Stimulated activated effector memory CD8-positive, alpha-beta T cell treated with anti-CD3 and anti-CD28 coated beads, Interleukin-12 subunit alpha, Interleukin-12 subunit beta, amount 100 ng/mL, for 72 hours (primary cell): ENCODE data around the gene DENND1A.

Source experiments
- ATAC-seq: fragments of 150-1000 bp; cut with Tn5 transposase; 2 replicates; pipeline ENCODE4 v1.10.0; 2021
- DNase-seq, 2 donors: peaks; one replicate each; pipeline ENCODE4 v3.0.0; 2021 to 2022; ENCODE audit warnings: low spot score in 2 of 2
- H3K27ac Mint-ChIP-seq: one replicate; pipeline ENCODE4 v1.8.0; 2022; ENCODE audit warnings: mild to moderate bottlenecking, mixed read lengths
- H3K36me3 Mint-ChIP-seq: one replicate; pipeline ENCODE4 v1.8.0; 2022; ENCODE audit warnings: mild to moderate bottlenecking, mixed read lengths
- H3K4me1 Mint-ChIP-seq: one replicate; pipeline ENCODE4 v1.8.0; 2022; ENCODE audit warnings: mixed read lengths
- H3K4me3 Mint-ChIP-seq: one replicate; pipeline ENCODE4 v1.8.0; 2022; ENCODE audit warnings: mild to moderate bottlenecking, mixed read lengths
- H3K9me3 Mint-ChIP-seq: one replicate; pipeline ENCODE4 v1.8.0; 2022; ENCODE audit warnings: mixed read lengths

The DENND1A gene

GRCh38 chr9:123679330-123679987 lies 250.5 kb downstream of the DENND1A start:
- ATAC-seq (peak; percentile 56), DNase-seq (no peak)
- Mint-ChIP-seq H3K27ac (no peak overlapping the region), H3K36me3 (no peaks in the 10 kb centered on the region), H3K4me3 (no peak overlapping the region), H3K4me1 (peaks cover 28% of the 10 kb centered on the region), H3K9me3 (no peaks in the 10 kb centered on the region)

- H3K4me3 Mint-ChIP-seq = no peak overlapping the region
- peaks cover 4% of the 10 kb centered on the region for H3K36me3 Mint-ChIP-seq
- H3K4me1 Mint-ChIP-seq = peaks cover 23% of the 10 kb centered on the region
- ATAC-seq = no peak
- no peaks in the 10 kb centered on the region for H3K9me3 Mint-ChIP-seq
- H3K27ac Mint-ChIP-seq = no peak overlapping the region
- no peak for DNase-seq
These were observed 251.0 kb downstream of the DENND1A start for GRCh38 chr9:123678878-123679329.

- Mint-ChIP-seq H3K4me1 (peaks cover 21% of the 10 kb centered on the region), H3K9me3 (no peaks in the 10 kb centered on the region), H3K27ac (no peak overlapping the region), H3K36me3 (peaks cover 5% of the 10 kb centered on the region), H3K4me3 (no peak overlapping the region)
- DNase-seq = no peak
- ATAC-seq = no peak
These were observed 251.7 kb downstream of the DENND1A start for GRCh38 chr9:123678038-123678877.

- Mint-ChIP-seq H3K27ac (no peak overlapping the region), H3K4me3 (no peak overlapping the region), H3K9me3 (no peaks in the 10 kb centered on the region), H3K36me3 (peaks cover 5% of the 10 kb centered on the region), H3K4me1 (peaks cover 15% of the 10 kb centered on the region)
- DNase-seq (no peak), ATAC-seq (no peak)
These were observed 253.1 kb downstream of the DENND1A start for GRCh38 chr9:123676869-123677268.

- Mint-ChIP-seq H3K27ac (no peak overlapping the region), H3K36me3 (peaks cover 17% of the 10 kb centered on the region), H3K4me3 (no peak overlapping the region), H3K9me3 (peaks cover 4% of the 10 kb centered on the region), H3K4me1 (no peaks in the 10 kb centered on the region)
- ATAC-seq (no peak), DNase-seq (no peak)
These were observed 260.6 kb downstream of the DENND1A start for GRCh38 chr9:123669346-123669745.

- Mint-ChIP-seq H3K36me3 (peaks cover 12% of the 10 kb centered on the region), H3K9me3 (peaks cover 12% of the 10 kb centered on the region), H3K27ac (no peak overlapping the region), H3K4me1 (no peaks in the 10 kb centered on the region), H3K4me3 (no peak overlapping the region)
- DNase-seq = no peak
- no peak for ATAC-seq
These were observed 266.4 kb downstream of the DENND1A start for GRCh38 chr9:123663529-123663928.

- no peak overlapping the region for H3K4me3 Mint-ChIP-seq
- H3K4me1 Mint-ChIP-seq = no peaks in the 10 kb centered on the region
- H3K27ac Mint-ChIP-seq = no peak overlapping the region
- ATAC-seq = no peak
- H3K9me3 Mint-ChIP-seq = peaks cover 12% of the 10 kb centered on the region
- no peak for DNase-seq
- H3K36me3 Mint-ChIP-seq = peaks cover 4% of the 10 kb centered on the region
These were observed 267.7 kb downstream of the DENND1A start for GRCh38 chr9:123662057-123662776.

GRCh38 chr9:123660691-123661466 lies 269.0 kb downstream of the DENND1A start:
- Mint-ChIP-seq H3K9me3 (peaks cover 12% of the 10 kb centered on the region), H3K36me3 (no peaks in the 10 kb centered on the region), H3K4me3 (no peak overlapping the region), H3K4me1 (no peaks in the 10 kb centered on the region), H3K27ac (no peak overlapping the region)
- ATAC-seq (no peak), DNase-seq (no peak)

- H3K4me1 Mint-ChIP-seq = no peaks in the 10 kb centered on the region
- no peaks in the 10 kb centered on the region for H3K36me3 Mint-ChIP-seq
- no peak overlapping the region for H3K27ac Mint-ChIP-seq
- no peak for DNase-seq
- H3K4me3 Mint-ChIP-seq = no peak overlapping the region
- H3K9me3 Mint-ChIP-seq = peaks cover 8% of the 10 kb centered on the region
- ATAC-seq = no peak
These were observed 270.6 kb downstream of the DENND1A start for GRCh38 chr9:123659358-123659757.

GRCh38 chr9:123658792-123659191 lies 271.1 kb downstream of the DENND1A start:
- no peak overlapping the region for H3K4me3 Mint-ChIP-seq
- peaks cover 6% of the 10 kb centered on the region for H3K9me3 Mint-ChIP-seq
- no peak for ATAC-seq
- H3K27ac Mint-ChIP-seq = no peak overlapping the region
- no peak for DNase-seq
- no peaks in the 10 kb centered on the region for H3K4me1 Mint-ChIP-seq
- H3K36me3 Mint-ChIP-seq = no peaks in the 10 kb centered on the region

GRCh38 chr9:123657941-123658340 lies 272.0 kb downstream of the DENND1A start:
- no peaks in the 10 kb centered on the region for H3K36me3 Mint-ChIP-seq
- H3K4me1 Mint-ChIP-seq = no peaks in the 10 kb centered on the region
- ATAC-seq (no peak), DNase-seq (no peak)
- peaks cover 6% of the 10 kb centered on the region for H3K9me3 Mint-ChIP-seq
- H3K4me3 Mint-ChIP-seq = no peak overlapping the region
- no peak overlapping the region for H3K27ac Mint-ChIP-seq

- Mint-ChIP-seq H3K4me1 (no peaks in the 10 kb centered on the region), H3K9me3 (peaks cover 6% of the 10 kb centered on the region), H3K4me3 (no peak overlapping the region), H3K36me3 (no peaks in the 10 kb centered on the region), H3K27ac (no peak overlapping the region)
- ATAC-seq (no peak), DNase-seq (no peak)
These were observed 272.8 kb downstream of the DENND1A start for GRCh38 chr9:123657099-123657498.

- Mint-ChIP-seq H3K4me3 (no peak overlapping the region), H3K4me1 (no peaks in the 10 kb centered on the region), H3K27ac (no peak overlapping the region), H3K36me3 (peaks cover under 1% of the 10 kb centered on the region), H3K9me3 (peaks cover 2% of the 10 kb centered on the region)
- ATAC-seq (no peak), DNase-seq (no peak)
These were observed 273.4 kb downstream of the DENND1A start for GRCh38 chr9:123656565-123656964.

GRCh38 chr9:123655681-123656423 lies 274.1 kb downstream of the DENND1A start:
- peaks cover 6% of the 10 kb centered on the region for H3K36me3 Mint-ChIP-seq
- DNase-seq (no peak), ATAC-seq (no peak)
- no peak overlapping the region for H3K27ac Mint-ChIP-seq
- no peak overlapping the region for H3K4me3 Mint-ChIP-seq
- no peaks in the 10 kb centered on the region for H3K9me3 Mint-ChIP-seq
- no peaks in the 10 kb centered on the region for H3K4me1 Mint-ChIP-seq
